Thymus (tissue), 11 donors: ENCODE measurements around the gene STAU1. TPM values are rescaled to one million over a fixed set of nuclear protein-coding genes. Genes with fewer than 3 reads are reported as not detected.
"Not testable (repeated sequence)": the region's sequence is repeated elsewhere in the genome, so short reads cannot be mapped to it uniquely, and the experiment has no call there.

Source experiments
- DNase-seq, 9 donors: peaks; one replicate each; pipeline ENCODE4 v3.0.0-alpha.2; 2013; ENCODE audit warnings: low spot score in 9 of 9, low read depth in 6 of 9, missing footprints in 1 of 9
- H3K27ac ChIP-seq, 2 donors: one replicate each; pipeline ENCODE4 v1.5.1; 2013; ENCODE audit warnings: control low read depth in 1 of 2, low read depth in 1 of 2, low read length in 1 of 2, mild to moderate bottlenecking in 1 of 2, moderate library complexity in 1 of 2
- H3K27me3 ChIP-seq, 2 donors: one replicate each; pipeline ENCODE4 v1.5.1; 2013; ENCODE audit warnings: low read length in 1 of 2; ENCODE audit not compliant: control insufficient read depth in 2 of 2, insufficient read depth in 1 of 2
- H3K36me3 ChIP-seq, 2 donors: one replicate each; pipeline ENCODE4 v1.5.1; 2013; ENCODE audit warnings: low read length in 1 of 2, mild to moderate bottlenecking in 1 of 2, moderate library complexity in 1 of 2; ENCODE audit not compliant: control insufficient read depth in 2 of 2, insufficient read depth in 2 of 2
- H3K4me1 ChIP-seq, 2 donors: one replicate each; pipeline ENCODE4 v1.5.1; 2013; ENCODE audit warnings: low read length in 2 of 2; ENCODE audit not compliant: control insufficient read depth in 2 of 2, insufficient read depth in 2 of 2
- H3K4me3 ChIP-seq, 2 donors: one replicate each; pipeline ENCODE4 v1.5.1; 2013; ENCODE audit warnings: low read length in 2 of 2, control low read depth in 1 of 2, mild to moderate bottlenecking in 1 of 2
- H3K9me3 ChIP-seq, 2 donors: one replicate each; pipeline ENCODE4 v1.5.1; 2013; ENCODE audit warnings: low read length in 1 of 2, mild to moderate bottlenecking in 1 of 2; ENCODE audit not compliant: control insufficient read depth in 2 of 2, insufficient read depth in 1 of 2
- WGBS: extraction: QIAGEN DNeasy Blood & Tissue Kit; methylation state at CpG from one replicate; pipeline ENCODE4 v1.1.7; 2013; 5-methylcytosine and 5-hydroxymethylcytosine counted together
- polyA plus RNA-seq: library from polyadenylated mRNA; stranded (reverse); fragments of 200-250 nt; gene quantifications from one replicate; pipeline ENCODE4 v1.2.3, GENCODE V29; 2013
- total RNA-seq: library from RNA; stranded (reverse); fragments of 120-200 nt; gene quantifications from one replicate; pipeline ENCODE4 v1.2.4, GENCODE V29; 2013
- donor health status: healthy.

Gene STAU1
- total and polyA plus RNA-seq, 2 donors, result 25.5 to 52.8 TPM

- Histone ChIP-seq H3K4me1 (peaks cover 2 to 9% of the 10 kb centered on the region in 2 donors), H3K27ac (no peak overlapping the region), H3K4me3 (no peak overlapping the region), H3K9me3 (no peaks in the 10 kb centered on the region), H3K36me3 (no peaks in the 10 kb centered on the region), H3K27me3 (no peaks in the 10 kb centered on the region)
- no peak for DNase-seq
Measured at GRCh38 chr20:49214571-49214970, 26.4 kb upstream of the STAU1 start.

- WGBS, result 97% methylated on average over 1 of the region's 1 CpG
- no peaks in the 10 kb centered on the region for H3K27me3 ChIP-seq
- no peaks in the 10 kb centered on the region for H3K36me3 ChIP-seq
- H3K9me3 ChIP-seq, result peaks cover 0 to 6% of the 10 kb centered on the region in 2 donors
- no peak for DNase-seq
- no peak overlapping the region for H3K4me3 ChIP-seq
- H3K27ac ChIP-seq, result no peak overlapping the region
- no peaks in the 10 kb centered on the region for H3K4me1 ChIP-seq
Measured at GRCh38 chr20:49210757-49211110, 22.6 kb upstream of the STAU1 start.

- Histone ChIP-seq H3K27ac (no peak overlapping the region), H3K4me1 (no peaks in the 10 kb centered on the region), H3K9me3 (peaks cover 0 to 6% of the 10 kb centered on the region in 2 donors), H3K4me3 (no peak overlapping the region), H3K36me3 (no peaks in the 10 kb centered on the region), H3K27me3 (no peaks in the 10 kb centered on the region)
- DNase-seq, result no peak
- 94% methylated on average over 1 of the region's 1 CpG for WGBS
Measured at GRCh38 chr20:49210101-49210756, 22.1 kb upstream of the STAU1 start.

GRCh38 chr20:49207076-49207475 is 18.9 kb upstream of the STAU1 start:
- 95% methylated on average over 6 of the region's 6 CpGs for WGBS

GRCh38 chr20:49203746-49204145 is 15.6 kb upstream of the STAU1 start:
- WGBS, result 97% methylated on average over 9 of the region's 9 CpGs
- Histone ChIP-seq H3K27ac (no peak overlapping the region), H3K4me3 (no peak overlapping the region), H3K27me3 (no peaks in the 10 kb centered on the region), H3K9me3 (no peaks in the 10 kb centered on the region), H3K4me1 (no peaks in the 10 kb centered on the region), H3K36me3 (no peaks in the 10 kb centered on the region)
- DNase-seq, result no peak

More at GRCh38 chr20:49207076-49207475, 18.9 kb upstream of the STAU1 start:
- Histone ChIP-seq H3K27ac (no peak overlapping the region), H3K4me3 (no peak overlapping the region), H3K4me1 (no peaks in the 10 kb centered on the region), H3K9me3 (peaks cover 0 to 6% of the 10 kb centered on the region in 2 donors), H3K27me3 (no peaks in the 10 kb centered on the region), H3K36me3 (no peaks in the 10 kb centered on the region)
- no peak for DNase-seq

- H3K27ac ChIP-seq, result no peak overlapping the region
- no peaks in the 10 kb centered on the region for H3K4me1 ChIP-seq
- no peaks in the 10 kb centered on the region for H3K36me3 ChIP-seq
- H3K9me3 ChIP-seq, result no peaks in the 10 kb centered on the region
- no peaks in the 10 kb centered on the region for H3K27me3 ChIP-seq
- DNase-seq, result no peak
- H3K4me3 ChIP-seq, result no peak overlapping the region
- 94% methylated on average over 7 of the region's 7 CpGs for WGBS
Measured at GRCh38 chr20:49203011-49203410, 14.9 kb upstream of the STAU1 start.

GRCh38 chr20:49199729-49200293 is 11.7 kb upstream of the STAU1 start:
- Histone ChIP-seq H3K27ac (no peak overlapping the region), H3K4me3 (no peak overlapping the region), H3K4me1 (no peaks in the 10 kb centered on the region), H3K36me3 (no peaks in the 10 kb centered on the region), H3K27me3 (no peaks in the 10 kb centered on the region), H3K9me3 (no peaks in the 10 kb centered on the region)
- WGBS, result 93% methylated on average over 4 of the region's 4 CpGs
- DNase-seq, result no peak

GRCh38 chr20:49192944-49193518 is 4.9 kb upstream of the STAU1 start:
- H3K27me3 ChIP-seq, H3K27ac ChIP-seq, H3K4me1 ChIP-seq, H3K4me3 ChIP-seq, H3K36me3 ChIP-seq, H3K9me3 ChIP-seq, DNase-seq: not testable (repeated sequence)
- WGBS, result 89% methylated on average over 11 of the region's 11 CpGs

- Histone ChIP-seq H3K4me3 (peak overlapping the region; percentile 55 to 86), H3K27me3 (no peaks in the 10 kb centered on the region), H3K9me3 (no peaks in the 10 kb centered on the region), H3K27ac (peak overlapping the region; percentile 86 to 90), H3K36me3 (no peaks in the 10 kb centered on the region), H3K4me1 (peaks cover 7 to 10% of the 10 kb centered on the region in 2 donors)
- peak in 4 of 9 donors; percentile 13 to 45 (median 19) for DNase-seq
- under 1% methylated on average over 29 of the region's 29 CpGs for WGBS
Measured at GRCh38 chr20:49187330-49187850, 744 bp downstream of the STAU1 start.
